Measurements from ENCODE around the gene CLASP1. TPM values are rescaled to one million over a fixed set of nuclear protein-coding genes. Genes with fewer than 3 reads are reported as not detected.

The CLASP1 gene
- total RNA-seq, 6 experiments from 2014 or later = 19.7 to 32.4 (median 24.1) TPM

GRCh38 chr2:121367246-121367900, 281.9 kb downstream of the CLASP1 start:
- intact Hi-C loops (cut with DNase I) = no loop called here
- Histone ChIP-seq H3K4me3 (no peak overlapping the region), H3K27me3 (no peaks in the 10 kb centered on the region), H3K27ac (no peak overlapping the region), H3K9me3 (no peaks in the 10 kb centered on the region), H3K36me3 (peaks cover 0 to 56% (median 16%) of the 10 kb centered on the region in 4 donors), H3K4me1 (peaks cover 0 to 12% (median 0%) of the 10 kb centered on the region in 4 donors)
- DNase-seq (no peak), ATAC-seq (no peak)
- TF ChIP-seq, protein P1, sequence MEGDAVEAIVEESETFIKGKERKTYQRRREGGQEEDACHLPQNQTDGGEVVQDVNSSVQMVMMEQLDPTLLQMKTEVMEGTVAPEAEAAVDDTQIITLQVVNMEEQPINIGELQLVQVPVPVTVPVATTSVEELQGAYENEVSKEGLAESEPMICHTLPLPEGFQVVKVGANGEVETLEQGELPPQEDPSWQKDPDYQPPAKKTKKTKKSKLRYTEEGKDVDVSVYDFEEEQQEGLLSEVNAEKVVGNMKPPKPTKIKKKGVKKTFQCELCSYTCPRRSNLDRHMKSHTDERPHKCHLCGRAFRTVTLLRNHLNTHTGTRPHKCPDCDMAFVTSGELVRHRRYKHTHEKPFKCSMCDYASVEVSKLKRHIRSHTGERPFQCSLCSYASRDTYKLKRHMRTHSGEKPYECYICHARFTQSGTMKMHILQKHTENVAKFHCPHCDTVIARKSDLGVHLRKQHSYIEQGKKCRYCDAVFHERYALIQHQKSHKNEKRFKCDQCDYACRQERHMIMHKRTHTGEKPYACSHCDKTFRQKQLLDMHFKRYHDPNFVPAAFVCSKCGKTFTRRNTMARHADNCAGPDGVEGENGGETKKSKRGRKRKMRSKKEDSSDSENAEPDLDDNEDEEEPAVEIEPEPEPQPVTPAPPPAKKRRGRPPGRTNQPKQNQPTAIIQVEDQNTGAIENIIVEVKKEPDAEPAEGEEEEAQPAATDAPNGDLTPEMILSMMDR (IDR thresholded peaks at IDR 0.05) = no peak
- no peak for TF ChIP-seq POLR2A (IDR thresholded peaks at IDR 0.05)
- 96% methylated on average over 19 of the region's 26 CpGs for WGBS (ENCODE audit: insufficient coverage, low coverage, low lambda C conversion rate, missing lambda C conversion rate)

- TF ChIP-seq POLR2A (IDR thresholded peaks at IDR 0.05) = no peak
- TF ChIP-seq, protein P1 (IDR thresholded peaks at IDR 0.05) = no peak
- intact Hi-C loops (cut with DNase I) = no loop called here
- H3K4me3 ChIP-seq = no peak overlapping the region
These were observed 283.2 kb downstream of the CLASP1 start for GRCh38 chr2:121366040-121366439.

DNA sequence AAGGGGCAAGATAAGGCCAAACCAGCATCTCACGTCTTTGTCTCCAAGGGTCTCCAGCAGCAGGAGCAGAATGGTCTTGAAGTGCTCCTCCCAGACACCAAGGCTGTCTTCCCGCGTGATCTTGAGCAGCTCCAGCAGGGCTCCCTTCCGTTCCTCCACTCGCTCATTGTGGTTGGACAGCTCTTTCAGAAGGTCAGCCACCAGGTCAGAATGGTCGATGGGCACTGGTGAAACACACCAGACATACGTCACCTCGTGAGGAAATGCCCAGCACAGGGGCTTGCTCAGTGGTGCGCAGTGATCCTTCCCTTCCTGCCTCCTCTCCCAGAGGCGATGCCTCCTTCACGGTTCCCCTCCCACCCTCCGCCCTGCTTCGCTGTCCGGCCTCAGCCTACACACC, 284.2 kb downstream of the CLASP1 start:
- ATAC-seq (no peak), DNase-seq (no peak)
- peaks cover 0 to 12% (median 0%) of the 10 kb centered on the region in 4 donors for H3K4me1 ChIP-seq
- no peaks in the 10 kb centered on the region for H3K27me3 ChIP-seq
- intact Hi-C loops (cut with DNase I) = no loop called here
- peaks cover 0 to 63% (median 23%) of the 10 kb centered on the region in 4 donors for H3K36me3 ChIP-seq
- H3K27ac ChIP-seq = no peak overlapping the region
- H3K4me3 ChIP-seq = no peak overlapping the region
- 100% methylated on average over 10 of the region's 14 CpGs for WGBS (ENCODE audit: insufficient coverage, low coverage, low lambda C conversion rate, missing lambda C conversion rate)
- H3K9me3 ChIP-seq = no peaks in the 10 kb centered on the region
- TF ChIP-seq POLR2A (IDR thresholded peaks at IDR 0.05) = no peak
- TF ChIP-seq, protein P1 (IDR thresholded peaks at IDR 0.05) = no peak

More at GRCh38 chr2:121366040-121366439, 283.2 kb downstream of the CLASP1 start:
- Histone ChIP-seq H3K4me1 (peaks cover 0 to 12% (median 0%) of the 10 kb centered on the region in 4 donors), H3K9me3 (no peaks in the 10 kb centered on the region), H3K27ac (no peak overlapping the region), H3K27me3 (no peaks in the 10 kb centered on the region), H3K36me3 (peaks cover 0 to 63% (median 20%) of the 10 kb centered on the region in 4 donors)
- ATAC-seq (no peak), DNase-seq (no peak)

DNA sequence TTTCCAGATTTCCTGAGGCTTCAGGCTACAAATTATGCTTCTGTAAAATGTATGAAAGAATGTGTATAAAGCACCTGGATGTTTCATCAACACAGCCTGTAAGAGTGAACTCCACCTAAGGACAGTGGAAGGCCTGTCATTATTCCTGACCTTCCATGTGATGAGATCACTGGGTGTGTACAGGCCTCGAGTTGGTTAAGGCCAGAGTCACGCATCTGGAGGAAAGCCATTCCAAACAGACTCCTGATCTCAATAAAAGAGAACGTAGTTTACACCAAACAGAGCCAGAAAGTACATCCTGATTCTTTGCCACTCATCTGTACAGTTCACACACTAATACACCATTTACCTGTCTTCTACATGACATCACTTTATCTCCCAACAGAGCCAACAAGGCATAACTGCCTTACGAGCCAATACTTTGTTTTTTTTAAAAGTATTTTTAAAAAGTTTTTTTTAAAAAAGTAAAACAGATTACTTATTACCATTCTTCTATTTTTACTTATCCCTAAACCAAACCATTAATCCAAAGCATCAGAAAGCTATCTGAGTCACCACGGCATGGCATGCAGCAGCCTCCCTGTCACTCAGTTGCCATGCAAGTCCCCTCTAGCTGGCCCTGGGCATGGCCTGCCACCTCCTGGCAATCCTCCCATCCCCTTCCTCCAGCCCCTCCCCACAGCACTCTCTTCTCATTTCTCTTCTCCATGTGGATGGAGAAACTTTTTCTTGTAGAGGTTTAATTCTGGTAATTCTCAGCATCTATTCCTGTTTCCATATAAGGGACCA, 285.4 kb downstream of the CLASP1 start:
- H3K27ac ChIP-seq = no peak overlapping the region
- no peak overlapping the region for H3K4me3 ChIP-seq
- intact Hi-C loops (cut with DNase I) = no loop called here
- no peak for DNase-seq
- 43% methylated on average over 5 of the region's 5 CpGs for WGBS (ENCODE audit: insufficient coverage, low coverage, low lambda C conversion rate, missing lambda C conversion rate)
- H3K4me1 ChIP-seq = peaks cover 0 to 12% (median 0%) of the 10 kb centered on the region in 4 donors
- no peaks in the 10 kb centered on the region for H3K27me3 ChIP-seq
- no peak for TF ChIP-seq POLR2A (IDR thresholded peaks at IDR 0.05)
- TF ChIP-seq, protein P1 (IDR thresholded peaks at IDR 0.05) = no peak
- peak; percentile 62 to 93 (median 82) for ATAC-seq
- H3K9me3 ChIP-seq = no peaks in the 10 kb centered on the region
- peaks cover 0 to 63% (median 25%) of the 10 kb centered on the region in 4 donors for H3K36me3 ChIP-seq
